Measurements from ENCODE around the gene CASKIN1. TPM values are rescaled to one million over a fixed set of nuclear protein-coding genes. Genes with fewer than 3 reads are reported as not detected.
"Not testable (repeated sequence)": the region's sequence is repeated elsewhere in the genome, so short reads cannot be mapped to it uniquely, and the experiment has no call there.

CASKIN1 gene
- total RNA-seq, 2 donors from 2014 or later = 8.2 to 9.7 TPM

GRCh38 chr16:2243781-2244180 is 47.4 kb upstream of the CASKIN1 start:
- Histone ChIP-seq H3K27me3 (ENCODE audit: control insufficient read depth, insufficient read depth, low read length, poor library complexity, severe bottlenecking) (no peaks in the 10 kb centered on the region), H3K9ac (ENCODE audit: extremely low read depth, low read length, poor library complexity, severe bottlenecking) (no peak overlapping the region), H3K4me1 (ENCODE audit: control insufficient read depth, insufficient read depth, low read length) (no peaks in the 10 kb centered on the region), H3K4me3 (ENCODE audit: low read length) (no peak overlapping the region), H3K36me3 (ENCODE audit: control insufficient read depth, insufficient read depth, low read length) (peaks cover 53% of the 10 kb centered on the region), H3K27ac (ENCODE audit: low read depth, low read length) (no peak overlapping the region), H3K9me3 (ENCODE audit: control insufficient read depth, low read length) (no peaks in the 10 kb centered on the region)
- TF ChIP-seq CTCF (conservative IDR thresholded peaks at IDR 0.05) = no peak
- Mint-ChIP-seq H3K36me3 (ENCODE audit: low read depth) (peaks cover 46% of the 10 kb centered on the region), H3K4me3 (no peak overlapping the region), H3K27ac (no peak overlapping the region), H3K4me1 (no peaks in the 10 kb centered on the region), H3K9me3 (no peaks in the 10 kb centered on the region), H3K27me3 (ENCODE audit: insufficient read depth) (no peaks in the 10 kb centered on the region)
- no peak for DNase-seq
- 95% methylated on average over 11 of the region's 11 CpGs; no CpG with 5 or more reads in 1 of the 2 experiments for WGBS, 2 experiments (ENCODE audit: insufficient coverage in 1 of 2, insufficient read length in 1 of 2)

DNA sequence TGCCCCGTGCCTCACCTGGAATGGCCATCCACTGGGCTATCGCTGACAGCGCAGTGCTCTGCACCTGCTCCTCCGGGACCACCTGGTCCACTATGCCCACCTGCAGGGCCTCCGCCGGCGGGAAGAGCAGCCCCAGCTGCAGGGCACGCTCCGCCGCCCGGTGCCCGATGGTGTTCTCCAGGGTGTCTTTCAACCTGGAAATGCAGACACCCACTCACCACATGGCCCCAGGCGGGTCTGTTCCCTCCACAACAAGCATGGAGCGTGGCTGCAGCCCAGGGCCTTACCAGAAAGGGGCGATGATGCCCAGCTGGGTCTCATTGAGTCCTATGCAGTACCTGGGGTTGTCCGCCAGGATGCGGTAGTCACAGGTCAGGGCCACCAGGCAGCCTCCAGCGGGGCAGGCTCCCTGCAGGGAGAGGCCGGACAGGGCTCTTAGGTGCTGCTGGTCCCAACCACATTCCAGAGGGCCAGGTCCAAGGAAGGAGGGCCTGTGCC is 46.7 kb upstream of the CASKIN1 start:
- Mint-ChIP-seq H3K4me3 (no peak overlapping the region), H3K9me3 (no peaks in the 10 kb centered on the region), H3K36me3 (ENCODE audit: low read depth) (peaks cover 42% of the 10 kb centered on the region), H3K27me3 (ENCODE audit: insufficient read depth) (peaks cover 2% of the 10 kb centered on the region), H3K27ac (no peak overlapping the region), H3K4me1 (no peaks in the 10 kb centered on the region)
- H3K27ac ChIP-seq (ENCODE audit: low read depth, low read length) = no peak overlapping the region
- H3K4me1 ChIP-seq (ENCODE audit: control insufficient read depth, insufficient read depth, low read length) = no peaks in the 10 kb centered on the region
- no peaks in the 10 kb centered on the region for H3K9me3 ChIP-seq (ENCODE audit: control insufficient read depth, low read length)
- DNase-seq = peak; percentile 84
- 97 to 98% methylated on average over 14 to 19 of the region's 19 CpGs for WGBS, 2 experiments (ENCODE audit: insufficient coverage in 1 of 2, insufficient read length in 1 of 2)
- TF ChIP-seq CTCF (conservative IDR thresholded peaks at IDR 0.05) = peak; percentile 61
- no peak overlapping the region for H3K4me3 ChIP-seq (ENCODE audit: low read length)
- peaks cover 3% of the 10 kb centered on the region for H3K27me3 ChIP-seq (ENCODE audit: control insufficient read depth, insufficient read depth, low read length, poor library complexity, severe bottlenecking)
- peaks cover 48% of the 10 kb centered on the region for H3K36me3 ChIP-seq (ENCODE audit: control insufficient read depth, insufficient read depth, low read length)
- no peak overlapping the region for H3K9ac ChIP-seq (ENCODE audit: extremely low read depth, low read length, poor library complexity, severe bottlenecking)

DNA sequence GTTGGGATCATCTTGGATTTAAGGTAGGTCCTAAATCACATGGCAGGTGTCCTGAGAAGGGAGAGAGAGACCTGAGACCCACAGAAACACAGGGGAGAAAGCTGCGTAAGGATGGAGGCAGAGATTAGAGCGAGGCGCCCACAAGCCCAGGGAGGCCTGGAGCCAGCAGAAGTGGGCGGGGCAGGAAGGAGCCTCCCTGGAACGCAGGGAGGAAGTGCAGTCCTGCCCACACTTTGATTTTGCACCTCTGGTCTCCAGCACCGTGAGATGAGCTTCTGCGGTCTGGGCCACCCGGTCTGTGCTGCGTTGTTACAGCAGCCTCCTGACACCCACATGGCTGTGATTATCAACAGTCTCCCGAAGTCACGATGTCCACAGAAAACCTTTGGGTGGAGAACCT is 46.2 kb upstream of the CASKIN1 start:
- peaks cover 8% of the 10 kb centered on the region for H3K27me3 ChIP-seq (ENCODE audit: control insufficient read depth, insufficient read depth, low read length, poor library complexity, severe bottlenecking)
- H3K9ac ChIP-seq (ENCODE audit: extremely low read depth, low read length, poor library complexity, severe bottlenecking) = no peak overlapping the region
- 95 to 100% methylated on average over 6 to 11 of the region's 11 CpGs for WGBS, 2 experiments (ENCODE audit: insufficient coverage in 1 of 2, insufficient read length in 1 of 2)
- H3K27ac ChIP-seq (ENCODE audit: low read depth, low read length) = no peak overlapping the region
- Mint-ChIP-seq H3K36me3 (ENCODE audit: low read depth) (peaks cover 40% of the 10 kb centered on the region), H3K4me1 (no peaks in the 10 kb centered on the region), H3K9me3 (no peaks in the 10 kb centered on the region), H3K27ac (no peak overlapping the region), H3K27me3 (ENCODE audit: insufficient read depth) (peaks cover 4% of the 10 kb centered on the region), H3K4me3 (no peak overlapping the region)
- no peak overlapping the region for H3K4me3 ChIP-seq (ENCODE audit: low read length)
- no peak for DNase-seq
- no peaks in the 10 kb centered on the region for H3K4me1 ChIP-seq (ENCODE audit: control insufficient read depth, insufficient read depth, low read length)
- peaks cover 48% of the 10 kb centered on the region for H3K36me3 ChIP-seq (ENCODE audit: control insufficient read depth, insufficient read depth, low read length)
- H3K9me3 ChIP-seq (ENCODE audit: control insufficient read depth, low read length) = no peaks in the 10 kb centered on the region
- TF ChIP-seq CTCF (conservative IDR thresholded peaks at IDR 0.05) = no peak

DNA sequence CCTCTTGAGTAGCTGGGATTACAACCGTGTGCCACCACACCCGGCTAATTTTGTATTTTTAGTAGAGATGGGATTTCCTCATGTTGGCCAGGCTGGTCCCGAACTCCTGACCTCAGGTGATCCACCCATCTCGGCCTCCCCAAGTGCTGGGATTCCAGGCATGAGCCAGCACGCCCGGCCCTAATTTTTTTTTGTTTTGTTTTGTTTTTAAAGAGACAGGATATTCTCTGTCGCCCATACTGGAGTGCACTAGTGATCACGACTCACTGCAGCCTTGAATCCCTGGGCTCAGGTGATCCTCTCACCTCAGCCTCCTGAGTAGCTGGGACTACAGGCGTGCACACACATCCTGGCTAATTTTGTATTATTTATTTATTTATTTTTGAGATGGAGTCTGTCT is 43.9 kb upstream of the CASKIN1 start:
- not testable (repeated sequence) for H3K4me3 ChIP-seq (ENCODE audit: low read length); H3K9me3 ChIP-seq (ENCODE audit: control insufficient read depth, low read length); H3K27ac Mint-ChIP-seq; H3K9ac ChIP-seq (ENCODE audit: extremely low read depth, low read length, poor library complexity, severe bottlenecking); H3K27ac ChIP-seq (ENCODE audit: low read depth, low read length); H3K4me1 ChIP-seq (ENCODE audit: control insufficient read depth, insufficient read depth, low read length); H3K4me3 Mint-ChIP-seq; H3K4me1 Mint-ChIP-seq; H3K9me3 Mint-ChIP-seq; DNase-seq
- H3K27me3 Mint-ChIP-seq (ENCODE audit: insufficient read depth) = peaks cover 22% of the 10 kb centered on the region
- peaks cover 32% of the 10 kb centered on the region for H3K36me3 ChIP-seq (ENCODE audit: control insufficient read depth, insufficient read depth, low read length)
- H3K36me3 Mint-ChIP-seq (ENCODE audit: low read depth) = peaks cover 28% of the 10 kb centered on the region
- peaks cover 25% of the 10 kb centered on the region for H3K27me3 ChIP-seq (ENCODE audit: control insufficient read depth, insufficient read depth, low read length, poor library complexity, severe bottlenecking)
- WGBS, 2 experiments (ENCODE audit: insufficient coverage in 1 of 2, insufficient read length in 1 of 2) = 92 to 100% methylated on average over 5 to 9 of the region's 9 CpGs
